HG03565 (cell line): Measurements from ENCODE around the gene VPS26A.
A peak's percentile ranks its signal among the peaks of the same experiment; 100 is the strongest.

Experiments
- ATAC-seq: cut with Tn5 transposase; IDR thresholded peaks from one replicate; pipeline ENCODE4 v1.9.1; 2021; ENCODE audit warnings: mild to moderate bottlenecking, moderate library complexity; ENCODE audit not compliant: unreplicated experiment

VPS26A gene

DNA sequence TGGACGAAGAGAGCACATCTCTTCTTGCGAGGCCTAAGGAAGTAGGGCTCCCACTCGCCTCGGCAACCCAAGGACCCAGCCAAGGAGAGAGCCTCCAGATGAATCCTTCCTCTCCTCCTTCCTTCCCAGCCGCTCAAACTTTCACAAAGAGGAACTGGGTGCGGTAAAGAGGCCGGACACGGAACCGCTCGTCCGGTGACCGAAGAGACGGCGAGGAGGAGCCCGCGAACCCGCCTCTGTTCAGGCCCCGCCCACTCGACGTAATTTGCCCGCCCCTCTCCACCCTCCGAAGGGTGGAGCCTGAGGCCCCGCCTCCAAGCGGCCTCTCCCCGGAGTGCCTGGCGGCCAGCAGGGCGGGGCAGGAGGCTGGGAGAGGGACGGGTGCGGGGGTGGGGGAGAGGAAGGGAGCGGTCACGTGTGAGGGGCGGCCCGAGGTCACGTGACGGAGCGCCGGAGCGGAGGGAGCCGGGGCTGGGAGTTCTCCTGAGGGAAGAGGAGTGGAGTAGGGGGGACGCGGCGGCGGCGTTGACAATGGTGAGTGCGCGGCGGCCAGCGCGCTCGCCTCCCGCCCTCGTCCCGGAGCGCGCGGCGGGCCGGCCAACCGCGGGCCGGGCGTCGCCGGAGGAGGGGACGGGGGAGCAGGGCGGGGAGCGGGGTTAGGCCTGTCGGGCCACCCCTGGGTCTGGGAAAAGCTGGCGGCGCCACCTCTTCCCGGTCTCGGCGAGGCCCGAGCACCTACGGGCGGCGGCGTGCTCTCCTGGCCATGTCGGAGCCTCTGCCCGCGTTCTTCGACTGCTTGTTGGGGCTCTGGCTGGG is at the start of gene VPS26A:
VPS26A (plus strand) TSS at position 432 of the 816 bp plus-strand sequence; CDS start at position 532, 100 bp downstream.
- ATAC-seq: peak; percentile 70

DNA sequence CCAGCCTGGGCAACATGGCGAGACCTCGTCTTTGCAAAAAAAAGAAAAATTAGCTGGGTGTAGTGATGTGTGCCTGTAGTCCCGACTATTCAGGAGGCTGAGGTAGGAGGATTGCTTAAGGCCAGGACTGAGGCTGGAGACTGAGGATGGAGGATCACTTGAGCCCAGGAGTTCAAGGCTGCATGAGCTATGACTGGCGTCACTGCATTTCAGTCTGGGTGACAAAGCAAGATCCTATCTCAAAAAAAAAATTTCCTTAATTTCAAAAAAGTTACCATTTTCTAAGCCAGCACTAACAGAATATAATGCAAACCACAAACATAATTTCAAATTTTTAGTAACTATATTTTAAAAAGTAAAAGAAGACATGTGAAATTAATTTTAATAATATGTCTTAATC is 49.4 kb upstream of the VPS26A start:
- ATAC-seq: no peak

DNA sequence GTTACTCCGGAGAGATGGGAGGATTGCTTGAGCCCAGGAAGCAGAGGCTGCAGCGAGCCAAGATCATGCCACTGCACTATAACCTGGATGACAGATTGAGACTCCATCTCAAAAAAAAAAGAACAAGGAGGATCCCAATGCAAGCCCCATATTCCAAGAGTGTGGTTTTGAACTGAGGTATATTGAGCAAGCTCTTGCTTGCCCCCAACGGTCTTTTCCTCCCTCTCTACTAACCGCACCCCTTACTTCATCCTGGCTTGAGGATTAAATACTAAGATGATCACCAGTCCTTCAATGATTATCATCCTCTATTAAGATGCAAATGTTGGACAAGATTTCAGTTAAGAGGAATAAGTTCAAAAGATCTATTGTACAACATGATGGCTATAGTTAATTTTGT is 48.5 kb upstream of the VPS26A start:
- no peak for ATAC-seq

DNA sequence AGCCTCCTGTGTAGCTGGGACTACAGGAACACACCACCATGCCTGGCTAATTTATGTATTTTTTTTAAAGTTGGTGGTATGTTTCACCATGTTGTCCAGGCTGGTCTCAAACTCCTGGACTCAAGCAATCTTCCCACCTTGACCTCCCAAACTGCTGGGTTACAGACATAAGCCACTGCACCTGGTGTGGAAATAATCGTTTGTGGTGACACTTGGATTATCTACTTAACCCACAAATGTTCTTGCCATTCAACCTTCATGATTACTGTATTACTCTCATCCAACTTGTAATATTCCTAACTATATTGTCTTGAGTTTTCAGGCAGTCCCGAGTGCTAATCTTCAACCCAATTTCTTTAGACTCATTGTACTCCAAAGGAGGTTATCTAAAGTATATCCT is 45.7 kb upstream of the VPS26A start:
- ATAC-seq: no peak

DNA sequence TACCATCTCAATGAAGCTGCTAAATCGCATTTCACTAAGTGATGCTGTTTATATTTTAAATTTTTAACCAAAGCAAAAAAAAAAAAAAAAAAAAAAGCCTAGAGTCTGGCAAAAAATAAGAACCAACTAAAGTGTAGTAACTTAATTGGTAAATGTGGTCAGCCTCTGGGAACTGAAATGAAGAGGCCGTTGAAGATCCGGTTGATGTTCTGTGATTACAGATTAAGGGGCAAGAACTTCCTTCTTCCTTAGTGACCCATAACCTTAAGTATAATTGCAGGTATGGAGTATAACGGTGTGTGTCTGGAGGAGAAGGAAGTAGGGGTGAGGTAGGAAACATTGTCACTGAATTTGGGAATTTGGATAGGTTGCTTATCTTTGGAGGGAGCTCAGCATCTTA is 43.8 kb upstream of the VPS26A start:
- no peak for ATAC-seq

DNA sequence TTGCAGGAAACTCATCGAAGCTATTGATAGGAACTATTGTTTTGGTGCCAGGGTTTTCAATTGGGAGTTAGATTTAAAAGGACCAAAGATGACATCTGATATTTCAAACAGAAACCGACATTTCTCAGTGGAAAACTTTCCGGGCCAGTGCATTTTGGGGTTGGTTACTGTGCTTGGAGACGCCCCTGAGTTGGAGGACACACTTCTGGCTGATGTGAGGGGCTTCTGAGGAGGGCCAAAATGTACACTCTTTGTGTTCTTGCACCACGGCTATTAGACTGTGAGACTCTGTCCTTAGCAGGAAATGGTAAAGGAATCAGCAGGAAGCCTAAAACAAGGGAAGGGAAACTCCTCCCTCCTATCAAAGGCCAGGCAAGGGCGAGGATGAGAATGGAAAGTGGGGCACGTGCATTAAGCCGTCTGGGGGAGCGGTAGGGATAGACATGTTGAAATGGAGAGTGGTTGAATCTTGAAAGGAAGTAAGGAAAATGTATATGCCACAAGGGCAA is 37.9 kb upstream of the VPS26A start:
- no peak for ATAC-seq

DNA sequence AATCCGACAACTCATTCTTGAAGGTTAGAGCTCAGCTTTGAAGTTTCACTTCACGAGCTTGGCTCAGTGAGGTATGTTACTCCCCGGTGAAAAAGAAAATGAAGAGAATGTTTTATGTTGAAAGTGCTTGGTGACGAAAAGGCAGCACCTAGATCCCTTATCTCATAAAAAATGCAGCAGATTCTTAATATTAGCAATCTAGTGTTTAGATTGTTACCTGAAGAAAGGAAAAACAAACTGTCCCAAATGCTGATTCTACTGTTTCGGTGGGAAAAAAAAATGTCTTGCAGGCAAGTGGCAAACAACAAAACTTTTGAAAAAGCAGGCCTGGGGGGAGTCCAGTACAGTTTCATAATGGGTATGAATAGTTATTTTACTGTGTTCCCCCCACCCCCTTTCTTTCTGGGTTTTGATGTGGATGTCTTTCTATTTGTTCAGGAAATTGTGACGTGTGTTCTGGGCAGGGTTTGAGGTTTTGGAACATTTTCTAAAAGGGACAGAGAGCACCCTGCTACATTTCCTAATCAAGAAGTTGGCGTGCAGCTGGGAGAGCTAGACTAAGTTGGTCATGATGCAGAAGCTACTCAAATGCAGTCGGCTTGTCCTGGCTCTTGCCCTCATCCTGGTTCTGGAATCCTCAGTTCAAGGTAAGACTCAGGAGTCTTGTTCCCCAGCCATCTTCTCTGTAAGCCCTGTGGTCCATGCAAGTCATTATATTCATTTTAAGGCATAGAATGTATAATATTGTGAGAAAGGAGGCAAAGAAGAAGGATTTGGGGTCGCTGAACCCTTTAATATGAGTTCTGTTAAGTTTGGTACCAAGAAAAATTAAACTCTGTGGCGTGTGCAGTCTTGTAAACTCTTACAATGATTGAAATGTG is 36.1 kb upstream of the VPS26A start, which contains the start of gene SRGN:
SRGN (plus strand) TSS at position 514 of the 881 bp plus-strand sequence; CDS start at position 569, 55 bp downstream.
- peak; percentile 39 for ATAC-seq

DNA sequence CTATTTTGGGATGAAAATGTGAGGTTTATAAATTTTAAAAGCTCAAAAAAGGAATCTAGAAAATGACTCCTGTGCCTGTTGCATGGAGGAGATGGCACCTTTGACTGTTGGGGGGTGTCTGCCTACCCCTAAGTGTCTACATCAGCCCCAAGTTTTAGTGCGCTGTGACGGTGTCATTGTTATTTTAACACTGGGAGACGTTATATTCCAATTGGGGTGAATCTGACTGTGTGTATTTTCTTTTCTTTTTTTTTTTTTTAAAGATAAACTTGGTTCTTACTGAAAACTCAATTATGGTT is 35.6 kb upstream of the VPS26A start:
- ATAC-seq: no peak

DNA sequence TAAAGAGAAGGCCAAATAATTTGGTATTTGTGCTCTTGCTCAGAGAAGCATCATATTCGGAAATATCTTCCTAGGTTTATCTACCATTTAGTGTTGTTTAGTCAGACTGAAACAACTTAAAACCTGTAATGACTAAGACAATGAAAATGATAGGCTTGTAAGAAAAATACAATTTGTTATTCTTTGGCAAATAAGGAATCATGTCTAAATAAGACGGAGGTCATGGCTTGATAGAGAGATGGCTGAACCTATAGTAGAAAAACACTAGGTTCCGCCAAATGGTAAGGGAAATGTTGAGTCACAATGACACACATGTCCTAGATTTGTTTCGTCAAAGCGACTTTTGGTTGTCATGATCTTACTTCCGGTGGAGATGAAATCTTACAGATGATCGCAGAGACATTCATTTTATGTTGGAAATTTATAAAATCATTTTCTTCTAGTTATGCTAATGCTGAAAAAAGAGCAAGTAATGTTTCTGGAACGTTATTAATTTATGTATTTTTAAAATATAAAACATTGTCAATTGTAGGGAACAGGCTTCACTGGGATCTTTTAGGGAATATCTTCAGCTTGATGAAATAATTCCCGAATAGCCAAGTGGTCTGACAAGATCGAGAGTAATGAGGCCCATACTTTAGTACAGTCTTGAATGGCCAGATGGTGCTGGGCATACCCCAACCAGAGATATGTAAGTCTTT is 35.0 kb upstream of the VPS26A start:
- ATAC-seq: no peak

DNA sequence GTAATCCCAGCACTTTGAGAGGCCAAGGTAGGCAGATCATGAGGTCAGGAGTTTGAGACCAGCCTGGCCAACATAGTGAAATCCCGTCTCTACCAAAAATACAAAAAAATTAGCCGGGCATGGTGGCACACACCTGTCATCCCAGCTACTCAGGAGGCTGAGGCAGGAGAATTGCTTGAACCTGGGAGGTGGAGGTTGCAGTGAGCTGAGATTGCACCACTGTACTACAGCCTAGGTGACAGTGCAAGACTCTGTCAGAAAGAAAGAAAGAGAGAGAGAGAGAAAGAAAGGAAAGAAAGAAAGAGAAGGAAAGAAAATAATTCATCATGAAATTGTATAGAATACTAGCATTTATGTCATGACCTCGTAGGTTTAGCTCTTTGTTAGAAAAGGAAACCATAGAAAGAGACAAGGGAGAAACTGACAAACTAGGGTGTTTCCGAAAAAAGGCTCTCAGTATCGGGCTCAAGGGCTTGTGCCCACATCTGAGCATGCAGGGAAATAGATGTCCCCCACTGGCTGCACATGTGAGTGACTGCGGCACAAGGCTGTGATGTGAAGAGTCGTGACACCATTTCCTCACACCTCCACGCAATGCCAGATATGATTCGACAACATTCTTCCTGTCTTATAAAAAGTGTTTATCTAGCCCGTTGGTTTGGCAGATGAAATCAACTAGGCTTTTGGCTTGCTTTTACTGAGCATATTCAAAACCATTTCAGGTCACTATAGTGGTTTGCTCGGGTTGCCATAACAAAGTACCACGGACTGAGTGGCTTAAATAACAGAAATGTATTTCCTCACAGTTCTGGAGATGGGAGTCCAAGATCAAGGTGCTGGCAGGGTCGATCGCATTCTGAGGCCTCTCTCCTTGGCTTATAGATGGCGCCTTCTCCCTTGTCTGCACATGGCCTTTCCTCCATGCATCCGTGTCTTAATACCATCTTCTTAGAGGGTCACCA is 34.1 kb upstream of the VPS26A start:
- ATAC-seq: no peak

DNA sequence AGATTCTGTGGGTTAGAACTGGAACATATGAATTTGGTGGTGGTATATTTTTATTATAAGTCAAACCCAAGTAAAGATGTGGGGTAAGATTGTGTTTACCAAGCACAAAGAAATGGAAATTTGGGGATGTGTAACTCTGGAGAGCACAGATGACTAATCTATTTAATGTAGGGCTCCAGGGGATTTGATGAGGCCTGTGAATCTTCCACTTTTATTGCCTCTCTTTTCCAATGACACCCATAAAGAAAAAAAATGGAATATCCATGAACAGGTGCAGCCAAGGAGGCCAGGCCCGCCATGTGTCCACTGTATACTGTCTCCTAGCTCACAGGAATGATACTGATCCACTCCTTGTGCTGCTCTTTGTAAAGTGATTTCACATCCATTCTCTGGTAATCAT is 33.3 kb upstream of the VPS26A start:
- no peak for ATAC-seq

DNA sequence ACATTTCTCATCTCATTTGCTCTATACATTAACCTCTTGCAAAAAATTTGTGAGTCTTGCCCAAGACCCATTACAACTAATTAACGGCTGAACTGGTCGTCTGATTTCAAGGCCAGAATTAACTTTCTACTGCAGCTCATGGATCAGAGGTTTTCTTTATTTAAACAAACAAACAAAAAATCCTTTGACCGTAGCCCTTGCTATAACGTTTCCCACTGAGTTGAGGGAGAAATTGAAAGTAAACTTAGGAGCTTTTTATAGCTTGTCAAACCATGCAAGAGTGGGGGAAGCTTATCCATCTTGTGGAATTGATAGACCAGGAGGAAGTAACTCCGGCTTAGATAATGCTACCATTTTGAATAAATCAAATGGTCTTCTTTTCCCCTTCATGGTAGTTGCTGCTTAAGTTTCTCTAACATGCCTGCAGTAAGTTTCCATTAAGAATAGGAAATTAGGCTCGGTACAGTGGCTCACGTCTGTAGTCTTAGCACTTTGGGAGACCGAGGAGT is 32.8 kb upstream of the VPS26A start:
- no peak for ATAC-seq

DNA sequence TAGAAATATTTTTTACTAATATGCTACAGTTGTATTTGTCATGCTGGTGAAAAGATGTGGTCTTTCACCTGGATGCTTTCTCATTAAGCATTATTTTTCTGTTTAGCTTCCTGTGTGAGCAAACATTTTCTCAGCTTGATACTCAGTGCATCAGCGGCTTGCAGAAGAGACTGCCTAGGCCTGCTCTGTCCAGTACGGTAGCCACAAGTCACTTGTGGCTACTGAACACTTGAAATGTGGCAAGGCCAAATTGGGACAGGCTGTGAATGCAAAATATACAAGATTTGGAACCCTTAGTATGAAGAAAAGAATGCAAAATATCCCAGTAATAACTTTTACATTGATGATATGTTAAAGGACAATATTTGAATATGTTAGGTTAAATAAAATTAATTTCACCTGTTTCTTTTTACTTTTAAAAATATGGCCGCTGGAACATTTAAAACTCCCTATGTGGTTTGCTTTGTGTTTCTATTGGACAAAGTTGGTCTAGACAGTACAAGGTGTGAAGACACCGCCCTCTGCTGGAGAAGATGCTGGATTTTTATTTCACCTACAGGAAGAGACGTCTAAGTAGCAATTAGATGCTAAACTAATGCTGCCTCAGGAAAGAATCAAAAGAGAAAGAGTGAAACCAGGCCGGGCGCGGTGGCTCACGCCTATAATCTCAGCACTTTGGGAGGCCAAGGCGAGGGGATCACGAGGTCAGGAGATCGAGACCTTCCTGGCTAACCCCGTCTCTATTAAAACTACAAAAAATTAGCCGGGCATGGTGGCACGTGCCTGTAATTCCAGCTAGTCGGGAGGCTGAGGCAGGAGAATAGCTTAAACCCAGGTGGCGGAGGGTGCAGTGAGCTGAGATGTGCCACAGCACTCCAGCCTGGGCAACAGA is 30.8 kb upstream of the VPS26A start:
- no peak for ATAC-seq

DNA sequence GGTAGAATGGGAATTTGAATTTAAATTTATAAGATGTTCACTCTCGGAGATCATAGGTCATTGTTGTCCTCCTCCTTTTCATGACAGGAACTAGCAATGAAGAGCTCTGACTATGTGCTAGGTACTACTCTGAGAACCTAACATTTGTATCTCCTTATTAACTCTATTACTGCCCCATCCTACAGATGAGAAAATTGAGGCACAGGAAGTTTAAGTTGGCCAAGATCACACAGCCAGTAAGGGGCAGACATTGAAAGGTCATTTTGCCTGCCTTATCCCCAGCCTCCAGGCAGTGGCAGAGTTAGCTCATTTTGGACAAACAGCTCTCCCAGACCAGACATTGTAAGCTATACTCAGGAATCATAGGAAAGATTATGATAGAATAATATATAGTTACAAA is 30.0 kb upstream of the VPS26A start:
- ATAC-seq: no peak

DNA sequence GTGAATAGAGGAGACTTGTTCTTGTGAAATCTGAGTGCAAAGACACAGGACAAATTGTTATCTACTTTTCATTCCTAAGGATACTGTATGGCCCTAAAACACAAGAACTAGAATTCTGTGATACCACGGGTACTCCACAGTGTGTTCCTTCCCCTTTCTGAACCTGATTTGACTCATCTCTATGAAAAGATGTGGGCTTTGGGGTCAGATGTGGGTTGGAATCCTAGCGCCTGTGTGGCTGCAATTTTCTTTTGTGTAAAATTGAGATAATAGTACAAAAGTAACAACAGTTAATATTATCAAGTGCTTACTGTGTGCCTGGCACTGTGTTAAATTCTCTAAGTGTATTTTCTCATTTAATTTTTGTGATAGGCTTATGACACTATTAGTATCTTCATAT is 27.9 kb upstream of the VPS26A start:
- ATAC-seq: no peak

DNA sequence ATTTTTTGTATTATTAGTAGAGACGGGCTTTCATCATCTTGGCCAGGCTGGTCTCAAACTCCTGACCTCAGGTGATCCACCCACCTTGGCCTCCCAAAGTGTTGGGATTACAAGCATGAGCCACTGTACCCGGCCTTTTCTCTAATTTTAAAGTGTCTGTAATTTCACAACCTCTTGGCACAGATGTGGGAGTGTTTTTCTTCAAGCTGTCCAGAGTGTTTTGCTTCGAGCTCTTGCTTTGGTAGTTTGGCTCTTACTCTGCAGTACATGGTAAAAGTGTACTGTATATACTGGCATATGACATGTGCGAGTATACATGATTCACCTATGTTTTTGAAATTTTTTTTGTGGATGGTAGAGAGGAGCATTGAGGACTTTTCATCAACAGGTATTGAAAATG is 26.2 kb upstream of the VPS26A start:
- ATAC-seq: no peak

DNA sequence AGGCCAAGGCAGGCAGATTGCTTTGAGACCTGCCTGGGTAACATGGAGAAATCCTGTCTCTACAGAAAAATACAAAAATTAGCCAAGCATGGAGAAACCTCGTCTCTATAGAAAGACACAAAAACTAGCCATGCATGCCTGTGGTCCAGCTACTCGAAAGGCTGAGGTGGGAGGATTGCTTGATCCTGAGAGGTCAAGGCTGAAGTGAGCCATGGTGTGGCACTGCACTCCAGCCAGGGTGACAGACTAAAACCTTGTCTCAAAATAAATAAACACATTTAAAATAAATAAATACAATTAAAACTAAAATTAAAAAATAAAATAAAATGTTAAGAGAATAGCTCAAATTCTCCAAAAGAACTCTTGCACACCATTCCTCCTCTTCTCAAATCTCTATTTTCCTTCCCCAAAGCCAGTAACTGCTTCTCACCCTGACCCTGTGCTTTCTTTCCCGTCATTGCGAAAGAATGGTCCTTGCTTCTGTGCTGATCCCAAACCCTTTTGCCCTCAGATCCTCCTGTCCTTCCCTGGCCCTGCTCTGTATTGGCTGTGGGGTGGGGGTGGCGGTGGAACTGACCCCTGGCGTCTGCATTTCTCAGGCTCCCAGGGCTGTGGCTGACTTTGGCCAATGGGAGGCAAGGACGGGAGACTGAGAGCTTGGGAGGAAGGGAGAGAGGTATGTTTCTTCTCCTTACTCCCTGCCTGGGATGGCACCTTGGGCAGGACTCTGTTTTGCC is 23.7 kb upstream of the VPS26A start:
- ATAC-seq: no peak

DNA sequence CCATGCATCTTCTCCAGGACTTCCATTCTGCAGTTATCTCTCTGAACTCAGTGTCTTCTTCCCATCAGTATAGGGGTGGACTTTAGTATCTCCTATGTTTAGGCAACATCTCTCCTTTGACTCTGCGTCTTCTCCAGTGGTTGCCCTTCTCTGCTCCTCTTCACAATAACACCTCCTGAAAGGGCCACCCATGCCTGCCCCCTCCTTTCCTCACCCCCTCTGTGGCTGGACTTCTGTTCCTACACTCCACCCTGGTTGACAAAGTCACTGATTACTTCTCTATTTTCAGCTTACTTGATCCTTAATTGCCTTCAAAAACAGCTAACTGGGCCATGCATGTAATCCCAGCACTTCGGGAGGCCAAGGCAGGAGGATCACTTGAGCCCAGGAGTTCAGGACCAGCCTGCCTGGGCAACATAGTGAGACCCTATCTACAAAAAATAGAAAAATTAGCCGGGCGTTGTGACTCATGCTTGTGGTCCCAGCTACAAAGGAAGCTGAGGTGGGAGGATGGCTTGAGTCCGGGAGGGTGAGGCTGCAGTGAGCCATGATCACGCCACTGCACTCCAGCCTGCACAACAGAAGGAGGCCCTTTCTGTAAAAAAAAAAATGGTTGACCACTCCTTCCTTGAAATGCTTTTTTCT is 22.4 kb upstream of the VPS26A start:
- ATAC-seq: no peak
